DMS 273 (cell line): ENCODE measurements around the gene URI1.

Experiments used
- DNase-seq: peaks from one replicate; lab custom pipeline; 2025; ENCODE audit not compliant: unreplicated experiment; lab: John Stamatoyannopoulos, UW

URI1 gene

GRCh38 chr19:30052122-30053075, 110.4 kb downstream of the URI1 start:
- DNase-seq, result no peak

GRCh38 chr19:30053558-30053957, 111.5 kb downstream of the URI1 start:
- DNase-seq, result no peak

GRCh38 chr19:30054210-30054609, 112.2 kb downstream of the URI1 start:
- no peak for DNase-seq

- DNase-seq, result no peak
Measured at GRCh38 chr19:30056580-30056979, 114.5 kb downstream of the URI1 start.

- no peak for DNase-seq
Measured at GRCh38 chr19:30059741-30060457, 117.9 kb downstream of the URI1 start.

GRCh38 chr19:30060531-30061222, 118.6 kb downstream of the URI1 start:
- DNase-seq, result no peak

- no peak for DNase-seq
Measured at GRCh38 chr19:30061223-30062064, 119.4 kb downstream of the URI1 start.

- no peak for DNase-seq
Measured at GRCh38 chr19:30062065-30062906, 120.2 kb downstream of the URI1 start.

GRCh38 chr19:30062907-30063649, 121.0 kb downstream of the URI1 start:
- DNase-seq, result no peak

GRCh38 chr19:30063650-30064347, 121.8 kb downstream of the URI1 start:
- DNase-seq, result no peak

GRCh38 chr19:30064348-30064699, 122.3 kb downstream of the URI1 start:
- DNase-seq, result no peak

- DNase-seq, result no peak
Measured at GRCh38 chr19:30064771-30065494, 122.9 kb downstream of the URI1 start.

GRCh38 chr19:30065680-30066606, 123.9 kb downstream of the URI1 start:
- no peak for DNase-seq
